ENCODE results near the gene AAGAB.

- TF ChIP-seq, protein P1, sequence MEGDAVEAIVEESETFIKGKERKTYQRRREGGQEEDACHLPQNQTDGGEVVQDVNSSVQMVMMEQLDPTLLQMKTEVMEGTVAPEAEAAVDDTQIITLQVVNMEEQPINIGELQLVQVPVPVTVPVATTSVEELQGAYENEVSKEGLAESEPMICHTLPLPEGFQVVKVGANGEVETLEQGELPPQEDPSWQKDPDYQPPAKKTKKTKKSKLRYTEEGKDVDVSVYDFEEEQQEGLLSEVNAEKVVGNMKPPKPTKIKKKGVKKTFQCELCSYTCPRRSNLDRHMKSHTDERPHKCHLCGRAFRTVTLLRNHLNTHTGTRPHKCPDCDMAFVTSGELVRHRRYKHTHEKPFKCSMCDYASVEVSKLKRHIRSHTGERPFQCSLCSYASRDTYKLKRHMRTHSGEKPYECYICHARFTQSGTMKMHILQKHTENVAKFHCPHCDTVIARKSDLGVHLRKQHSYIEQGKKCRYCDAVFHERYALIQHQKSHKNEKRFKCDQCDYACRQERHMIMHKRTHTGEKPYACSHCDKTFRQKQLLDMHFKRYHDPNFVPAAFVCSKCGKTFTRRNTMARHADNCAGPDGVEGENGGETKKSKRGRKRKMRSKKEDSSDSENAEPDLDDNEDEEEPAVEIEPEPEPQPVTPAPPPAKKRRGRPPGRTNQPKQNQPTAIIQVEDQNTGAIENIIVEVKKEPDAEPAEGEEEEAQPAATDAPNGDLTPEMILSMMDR (conservative IDR thresholded peaks at IDR 0.05 in 1 of 2, IDR thresholded peaks at IDR 0.05 in 1 of 2; ENCODE audit: low read depth in 1 of 2, low read length in 2 of 2), result no peak
- TF ChIP-seq EZH2 (IDR thresholded peaks at IDR 0.05; ENCODE audit: low read length, missing control alignments), result no peak
Measured at GRCh38 chr15:67172172-67172571, 82.3 kb downstream of the AAGAB start.

All from fibroblast of lung (primary cell).